HG03460 (cell line): ENCODE results near the gene RPLP2.

ENCODE experiments used
- ATAC-seq: cut with Tn5 transposase; IDR thresholded peaks from one replicate; pipeline ENCODE4 v1.9.1; 2021; ENCODE audit not compliant: unreplicated experiment

Gene RPLP2

GRCh38 chr11:821512-822371, 12.0 kb downstream of the RPLP2 start:
- no peak for ATAC-seq

- ATAC-seq, result no peak
Measured at GRCh38 chr11:823441-824291, 13.9 kb downstream of the RPLP2 start.

GRCh38 chr11:824292-824880, 14.6 kb downstream of the RPLP2 start:
- ATAC-seq, result no peak

- ATAC-seq, result no peak
Measured at GRCh38 chr11:824942-825341, 15.2 kb downstream of the RPLP2 start.

- ATAC-seq, result no peak
Measured at GRCh38 chr11:825366-826226, 15.8 kb downstream of the RPLP2 start.

- ATAC-seq, result no peak
Measured at GRCh38 chr11:826227-826621, 16.5 kb downstream of the RPLP2 start.

GRCh38 chr11:826836-827145, 17.0 kb downstream of the RPLP2 start:
- no peak for ATAC-seq

GRCh38 chr11:827146-827896, 17.6 kb downstream of the RPLP2 start:
- ATAC-seq, result peak; percentile 37

GRCh38 chr11:827897-828192, 18.1 kb downstream of the RPLP2 start, which contains the start of gene CRACR2B:
TSS of gene CRACR2B (plus strand) at chr11:827919. CDS start at chr11:828608, 689 bp downstream.
- no peak for ATAC-seq

GRCh38 chr11:828506-829175, 18.9 kb downstream of the RPLP2 start:
- no peak for ATAC-seq

- ATAC-seq, result no peak
Measured at GRCh38 chr11:829176-829846, 19.5 kb downstream of the RPLP2 start.

GRCh38 chr11:829847-830294, 20.1 kb downstream of the RPLP2 start:
- ATAC-seq, result no peak

GRCh38 chr11:830295-831117, 20.7 kb downstream of the RPLP2 start:
- peak; percentile 30 for ATAC-seq

- ATAC-seq, result no peak
Measured at GRCh38 chr11:831118-831864, 21.5 kb downstream of the RPLP2 start.

- no peak for ATAC-seq
Measured at GRCh38 chr11:831961-832528, 22.3 kb downstream of the RPLP2 start.

GRCh38 chr11:832529-833113, 22.9 kb downstream of the RPLP2 start, which contains the start of gene CD151:
TSS of gene CD151 (plus strand) at chr11:832952. CDS start at chr11:836070, 3,118 bp downstream.
- no peak for ATAC-seq
